Middle frontal gyrus (tissue), 1 donor: ENCODE results near the gene ELAC1.

Experiments used
- DNase-seq: peaks from one replicate; pipeline ENCODE4 v3.0.0-alpha.2; 2015; ENCODE audit warnings: low spot score; ENCODE audit errors: extremely low spot score

Gene ELAC1

DNA sequence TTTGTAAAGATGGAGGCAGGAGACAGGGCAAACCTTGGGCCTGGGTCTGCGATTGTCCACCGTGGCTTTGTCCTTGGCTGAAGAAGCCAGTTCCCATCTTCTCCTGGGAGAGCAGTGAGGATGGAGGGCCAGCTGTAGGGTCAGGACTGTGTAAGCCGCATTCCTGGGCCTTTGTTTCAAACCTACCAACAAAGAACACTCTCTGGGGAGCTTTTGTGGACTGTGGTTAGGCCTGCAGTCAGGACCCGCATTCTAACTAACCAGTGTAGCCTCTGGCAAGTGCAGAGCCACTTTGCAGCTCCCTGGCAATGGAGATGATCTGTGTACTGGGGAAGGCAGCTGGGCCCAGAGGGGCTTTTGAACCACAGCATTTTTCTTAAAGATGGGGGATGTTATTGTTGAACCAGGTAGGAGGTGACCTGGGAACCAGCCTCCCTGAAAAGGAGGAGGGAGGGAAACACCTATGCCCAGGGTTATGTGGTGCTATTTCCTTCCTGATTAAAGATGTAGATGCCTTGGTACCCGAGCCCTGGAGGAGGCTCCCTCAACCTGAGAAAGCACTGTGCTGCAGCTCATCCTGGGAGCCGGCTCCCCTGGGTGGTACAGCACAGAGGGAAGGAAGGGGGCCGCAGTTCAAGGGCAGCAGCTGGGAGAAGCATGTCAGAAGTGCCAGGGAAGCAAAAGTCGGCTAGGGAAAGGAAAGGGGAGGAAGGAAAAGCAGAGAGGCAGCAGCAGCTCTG, 49.5 kb downstream of the ELAC1 start:
- no peak for DNase-seq

DNA sequence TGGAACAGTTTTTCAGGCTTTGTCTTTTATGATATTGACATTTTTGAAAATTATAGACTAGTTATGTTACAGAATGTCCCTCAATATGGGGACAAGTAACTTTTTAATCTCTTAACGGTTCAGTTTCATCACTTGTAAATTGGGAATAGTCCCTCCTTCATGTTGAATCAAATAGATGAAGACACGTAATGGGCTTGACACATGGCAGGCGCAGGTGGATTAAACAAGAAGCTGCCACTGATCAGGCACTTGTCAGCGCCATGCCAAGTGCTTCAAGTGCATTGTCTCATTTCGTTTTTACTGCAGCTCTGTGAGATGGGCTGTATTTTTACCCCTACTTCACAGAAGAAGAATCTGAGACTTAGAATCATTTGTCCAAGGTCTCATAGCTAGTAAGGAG, 52.7 kb downstream of the ELAC1 start:
- no peak for DNase-seq

DNA sequence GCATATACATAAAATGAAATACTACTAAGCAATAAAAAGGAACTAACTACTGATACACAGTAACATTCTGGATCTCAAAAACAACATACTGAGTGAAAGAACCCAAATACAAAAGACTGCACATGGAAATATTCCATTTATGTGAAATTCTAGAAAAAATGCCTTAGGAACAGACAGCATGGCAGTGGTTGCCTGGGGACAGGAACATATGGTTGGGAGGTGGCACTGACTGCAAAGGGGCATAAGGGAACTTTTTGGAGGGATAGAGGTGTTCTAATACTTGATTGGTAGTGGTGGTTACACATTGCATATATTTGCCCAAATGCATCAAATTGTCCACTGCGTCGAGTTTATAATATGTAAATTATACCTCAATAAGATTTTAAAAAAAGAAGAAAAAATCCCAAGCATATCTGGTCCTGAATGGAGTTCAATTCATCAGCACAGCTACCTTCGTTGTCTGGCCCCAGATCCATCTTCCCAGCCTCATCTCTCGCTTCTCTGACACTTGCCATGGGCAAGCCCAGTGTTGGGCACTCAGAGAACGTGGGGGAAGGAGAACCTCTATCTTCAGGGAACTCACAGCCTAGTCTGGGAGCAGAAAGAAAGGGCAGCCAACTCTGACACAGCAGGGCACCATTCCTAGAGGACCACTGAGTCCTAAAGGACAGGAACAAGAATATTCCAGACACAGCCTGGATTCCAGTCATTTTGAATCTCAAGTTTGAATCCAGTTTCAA, 53.6 kb downstream of the ELAC1 start:
- no peak for DNase-seq

DNA sequence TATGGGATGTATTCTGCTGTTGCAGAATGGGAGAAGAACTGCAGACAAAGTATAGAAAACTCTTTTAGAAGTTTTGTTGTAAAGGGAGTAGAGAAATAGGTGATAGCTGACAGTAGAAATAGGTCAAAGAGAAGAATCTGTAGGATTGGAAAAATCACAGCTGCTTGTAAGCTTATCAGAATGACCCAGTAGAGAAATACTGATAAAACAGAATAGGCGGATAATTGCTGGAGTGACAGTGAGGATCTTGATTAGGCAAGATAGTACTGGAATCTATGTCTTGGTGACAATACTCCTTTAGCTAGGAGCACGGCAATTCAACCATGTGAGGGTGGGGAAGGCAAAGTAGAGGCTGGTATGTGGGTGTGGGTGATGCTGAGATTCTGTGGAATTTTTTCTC, 57.7 kb downstream of the ELAC1 start:
- DNase-seq, result no peak

DNA sequence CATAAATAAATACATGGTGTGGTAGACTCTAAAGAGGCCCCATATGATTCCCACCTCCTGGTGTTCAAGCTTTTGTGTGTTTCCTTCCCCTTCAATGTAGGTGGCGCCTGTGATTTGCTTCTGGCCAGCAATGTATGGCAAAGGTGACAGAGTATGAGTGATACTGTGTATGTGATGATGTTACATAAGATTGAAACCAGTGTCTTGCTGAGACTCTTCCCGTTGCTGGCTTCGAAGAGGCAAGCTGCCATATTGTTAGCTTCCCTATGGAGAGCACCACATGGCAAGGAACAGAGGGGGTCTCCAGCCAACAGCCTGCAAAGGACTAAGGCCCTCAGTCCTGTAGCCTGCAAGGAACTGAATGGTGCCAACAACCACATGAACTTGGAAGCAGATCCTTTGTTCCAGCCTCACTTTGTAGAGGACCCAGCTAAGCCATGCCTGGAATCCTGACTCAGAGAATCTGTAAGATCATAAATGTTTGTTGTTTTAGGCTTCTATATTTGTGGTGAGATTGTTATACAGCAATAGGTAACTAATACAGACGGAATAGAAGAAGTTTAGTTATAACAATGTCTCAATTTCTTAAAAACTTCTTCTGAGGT, 60.5 kb downstream of the ELAC1 start:
- no peak for DNase-seq

DNA sequence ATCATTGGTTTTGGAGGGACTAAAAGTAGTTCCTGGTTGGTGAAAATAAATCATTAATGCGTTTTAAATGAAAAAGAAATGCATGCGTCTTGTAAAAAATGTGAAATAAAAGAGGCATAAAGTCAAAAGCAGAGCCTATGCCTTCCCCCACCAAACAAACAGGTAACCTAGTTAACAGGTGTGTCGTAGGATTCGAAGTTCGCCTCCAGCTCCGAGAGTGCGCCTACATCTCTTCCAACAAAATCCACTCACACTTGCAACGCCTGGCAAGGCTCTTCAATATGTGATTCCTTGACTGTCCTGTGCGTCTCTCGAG, 61.5 kb downstream of the ELAC1 start:
- no peak for DNase-seq

DNA sequence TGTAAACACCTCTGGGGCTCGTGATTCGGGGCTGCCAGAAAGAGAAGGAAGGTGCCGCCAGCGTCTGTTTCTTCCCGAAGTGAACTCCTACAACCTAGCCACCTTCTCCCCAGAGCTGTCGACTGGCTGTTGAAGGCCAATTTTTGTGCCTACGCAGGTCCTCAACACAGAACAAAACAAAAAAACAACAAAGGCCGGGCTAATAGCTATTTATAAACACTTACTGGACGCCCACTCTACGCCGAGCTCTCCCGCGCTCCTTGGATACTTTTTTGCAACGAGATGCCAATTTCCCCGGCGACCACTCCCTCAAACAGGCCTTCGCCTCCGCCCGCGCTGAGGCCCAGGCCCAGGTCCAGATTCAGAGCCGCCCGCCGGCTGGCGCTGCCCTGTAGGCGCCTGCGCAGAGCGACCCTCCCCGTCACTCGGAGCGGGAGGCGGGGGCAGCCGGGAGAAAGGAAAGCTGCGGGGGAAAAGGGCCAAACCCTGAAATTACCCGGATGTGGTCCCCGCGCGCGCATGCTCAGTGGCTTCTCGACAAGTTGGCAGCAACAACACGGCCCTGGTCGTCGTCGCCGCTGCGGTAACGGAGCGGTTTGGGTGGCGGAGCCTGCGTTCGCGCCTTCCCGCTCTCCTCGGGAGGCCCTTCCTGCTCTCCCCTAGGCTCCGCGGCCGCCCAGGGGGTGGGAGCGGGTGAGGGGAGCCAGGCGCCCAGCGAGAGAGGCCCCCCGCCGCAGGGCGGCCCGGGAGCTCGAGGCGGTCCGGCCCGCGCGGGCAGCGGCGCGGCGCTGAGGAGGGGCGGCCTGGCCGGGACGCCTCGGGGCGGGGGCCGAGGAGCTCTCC, 62.1 kb downstream of the ELAC1 start, which contains the start of gene SMAD4:
SMAD4 (plus strand) TSS at position 520 of the 843 bp plus-strand sequence. CDS start 16,834 bp downstream, outside the sequence.
- peak; percentile 93 for DNase-seq

DNA sequence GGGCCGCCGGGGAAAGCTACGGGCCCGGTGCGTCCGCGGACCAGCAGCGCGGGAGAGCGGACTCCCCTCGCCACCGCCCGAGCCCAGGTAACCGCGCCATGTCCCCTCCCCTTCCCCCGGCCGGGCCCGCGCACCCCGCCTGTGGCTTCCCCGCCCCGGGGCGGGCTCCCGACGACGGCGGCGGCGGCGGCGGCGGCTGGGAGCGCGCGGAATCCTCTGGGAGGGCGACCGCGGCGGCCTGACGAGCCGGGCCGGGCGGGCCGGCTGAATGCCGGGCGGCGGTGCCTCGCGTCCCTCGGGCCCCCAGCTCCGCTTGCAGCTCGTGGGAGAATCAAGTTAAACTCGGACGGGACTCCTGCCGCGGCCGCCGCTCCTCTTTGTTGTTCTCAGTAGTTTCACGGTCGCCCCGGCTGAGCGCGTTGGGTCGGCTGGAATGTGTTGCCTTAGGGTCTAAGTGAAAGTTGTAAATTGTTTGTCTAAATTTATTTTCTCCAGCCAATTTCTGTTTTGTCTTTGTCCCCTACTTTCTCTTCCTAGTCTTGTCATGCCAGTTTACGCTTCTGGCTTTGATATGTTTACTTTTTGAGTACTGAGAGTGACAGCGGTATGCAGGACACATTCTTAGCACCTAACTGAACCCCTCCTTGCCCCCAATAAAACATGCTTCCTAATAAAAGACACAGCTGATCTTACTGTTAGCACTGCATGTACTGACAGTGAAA, 62.9 kb downstream of the ELAC1 start:
- peak; percentile 32 for DNase-seq

DNA sequence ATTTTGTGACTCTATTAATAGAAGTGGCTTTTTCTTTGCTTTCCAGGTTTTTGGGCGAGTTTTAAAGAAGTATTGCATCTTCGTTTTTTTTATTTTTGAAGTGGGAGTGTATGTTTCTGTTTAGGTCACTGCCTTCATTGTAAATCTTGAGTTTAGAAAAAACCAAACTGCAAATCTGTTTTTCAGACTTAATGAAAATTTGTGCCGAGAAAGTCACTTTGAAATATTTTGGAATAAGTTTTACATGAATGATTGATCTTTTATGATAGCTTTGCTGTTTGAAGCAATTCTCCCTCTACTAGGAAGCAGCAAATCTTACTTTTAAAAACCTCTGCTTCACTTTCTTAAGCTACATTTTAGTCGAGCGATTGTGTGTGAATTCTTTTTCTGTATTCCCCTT, 64.4 kb downstream of the ELAC1 start:
- no peak for DNase-seq

DNA sequence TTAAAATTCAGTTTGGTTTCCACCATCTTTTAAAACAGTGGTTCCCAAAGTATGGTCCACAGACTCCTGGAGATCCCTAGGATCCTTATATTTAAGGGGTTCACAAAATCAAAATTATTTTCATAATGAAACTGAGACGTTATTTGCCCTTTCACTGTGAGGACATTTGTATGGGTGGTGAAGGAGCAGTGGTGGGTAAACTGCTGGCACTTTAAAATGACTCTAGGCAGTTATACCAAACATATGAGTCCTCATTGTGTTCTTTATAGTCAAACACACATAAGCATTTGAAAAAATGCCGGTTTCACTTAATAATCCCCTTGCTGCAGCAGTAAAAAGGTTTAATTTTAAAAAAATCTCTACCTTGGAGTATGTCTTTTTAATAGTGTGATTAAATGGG, 69.4 kb downstream of the ELAC1 start:
- no peak for DNase-seq
